HuH-7.5 (cell line): ENCODE measurements around the gene AQP12B.

Source experiments
- DNase-seq: peaks from one replicate; pipeline ENCODE4 v3.0.0; 2011; ENCODE audit warnings: low spot score

The AQP12B gene

DNA sequence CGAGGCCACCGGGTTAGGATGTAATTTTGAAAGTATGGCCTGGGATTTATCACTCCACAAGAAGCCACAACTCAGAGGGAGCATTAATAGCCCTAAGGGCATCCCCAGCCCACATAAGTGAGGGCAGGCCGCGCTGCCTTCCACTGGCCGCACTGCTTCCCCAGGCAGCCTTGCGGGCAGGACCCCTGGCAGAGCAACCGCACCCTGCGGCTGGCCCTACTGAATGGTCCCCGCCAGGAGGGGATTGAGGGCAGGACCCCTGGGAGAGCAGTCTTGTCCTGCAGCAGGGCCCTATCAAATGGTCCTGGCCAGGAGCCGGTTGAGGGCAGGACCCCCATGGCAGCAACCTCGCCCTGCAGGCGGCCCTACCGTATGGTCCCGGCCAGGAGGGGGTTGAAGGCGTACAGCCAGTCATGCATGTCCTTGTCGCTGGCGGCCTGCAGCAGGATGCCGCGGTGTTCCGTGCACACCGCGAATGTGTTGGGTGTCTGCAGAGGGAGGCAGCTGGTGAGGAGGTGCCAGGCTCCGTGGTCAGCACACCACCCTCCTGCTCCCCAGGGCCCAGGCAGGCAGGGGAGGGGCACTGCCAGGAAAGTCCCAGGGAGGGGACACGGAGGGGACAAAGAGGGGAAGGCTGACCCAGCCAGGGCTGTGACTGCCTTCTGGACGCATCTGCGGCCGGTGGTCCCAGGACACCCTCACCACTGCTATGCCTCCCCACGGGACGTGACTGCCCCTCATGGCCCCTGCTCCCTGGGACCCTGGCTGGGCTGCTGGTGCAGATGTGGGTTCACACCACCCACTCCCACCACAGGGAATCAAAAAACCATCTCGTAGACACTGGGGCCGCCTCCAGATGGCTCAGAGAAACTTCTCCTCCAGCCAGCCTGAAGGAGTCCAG, 35.2 kb upstream of the AQP12B start:
- no peak for DNase-seq

DNA sequence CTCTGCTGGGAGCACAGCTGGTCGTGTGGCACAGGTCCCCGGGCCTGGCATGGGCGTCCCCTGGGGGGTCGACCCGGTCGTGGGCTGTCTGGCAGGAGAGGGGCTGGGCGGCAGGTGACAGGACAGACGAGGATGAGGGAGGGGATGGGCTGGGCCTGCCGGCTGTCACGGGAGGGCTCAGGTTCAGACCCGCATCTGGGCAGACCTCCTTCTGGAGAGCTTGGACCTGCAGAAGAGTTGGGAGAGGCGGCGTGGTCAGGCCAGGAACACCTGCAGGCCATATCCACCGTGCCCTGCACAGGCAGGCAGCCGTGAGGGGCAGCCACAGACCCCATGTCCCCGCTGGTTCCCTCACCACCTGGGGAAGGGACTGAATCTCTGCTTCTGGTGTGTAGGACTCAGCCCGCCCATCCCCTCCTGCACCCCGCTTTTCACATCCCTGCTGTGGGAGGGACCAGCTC, 34.5 kb upstream of the AQP12B start:
- DNase-seq, result no peak

DNA sequence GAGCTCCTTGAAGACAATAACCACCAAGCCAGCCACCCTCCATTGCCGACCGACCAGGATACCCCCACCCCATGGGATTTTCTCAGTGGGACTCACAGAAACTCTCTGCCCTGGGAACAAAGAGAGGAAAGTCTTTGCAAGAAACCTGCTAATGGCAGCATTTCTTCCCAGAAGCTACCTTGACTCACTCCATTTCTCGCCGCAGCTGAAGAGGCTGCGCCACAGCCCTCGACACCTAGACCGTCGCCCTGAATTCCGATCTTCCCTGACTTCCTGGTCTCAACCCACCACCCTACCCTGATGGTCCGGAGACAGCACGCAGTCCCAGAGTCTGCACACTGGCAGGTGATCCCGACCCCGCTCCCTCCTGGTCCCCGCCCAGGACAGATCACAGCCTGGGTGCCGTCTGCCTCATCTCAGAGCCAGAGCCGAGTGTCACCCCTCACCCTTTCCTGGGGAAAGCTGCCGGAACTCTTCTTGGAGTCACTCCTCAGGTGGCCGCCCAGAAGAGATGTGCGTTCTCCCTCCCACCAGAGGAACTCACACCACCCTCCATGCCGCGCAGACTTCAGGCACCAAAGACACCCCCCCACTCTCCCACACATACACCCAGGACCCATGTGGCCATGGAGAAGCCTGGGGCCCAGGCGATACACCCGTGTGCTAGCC, 33.6 kb upstream of the AQP12B start:
- no peak for DNase-seq

DNA sequence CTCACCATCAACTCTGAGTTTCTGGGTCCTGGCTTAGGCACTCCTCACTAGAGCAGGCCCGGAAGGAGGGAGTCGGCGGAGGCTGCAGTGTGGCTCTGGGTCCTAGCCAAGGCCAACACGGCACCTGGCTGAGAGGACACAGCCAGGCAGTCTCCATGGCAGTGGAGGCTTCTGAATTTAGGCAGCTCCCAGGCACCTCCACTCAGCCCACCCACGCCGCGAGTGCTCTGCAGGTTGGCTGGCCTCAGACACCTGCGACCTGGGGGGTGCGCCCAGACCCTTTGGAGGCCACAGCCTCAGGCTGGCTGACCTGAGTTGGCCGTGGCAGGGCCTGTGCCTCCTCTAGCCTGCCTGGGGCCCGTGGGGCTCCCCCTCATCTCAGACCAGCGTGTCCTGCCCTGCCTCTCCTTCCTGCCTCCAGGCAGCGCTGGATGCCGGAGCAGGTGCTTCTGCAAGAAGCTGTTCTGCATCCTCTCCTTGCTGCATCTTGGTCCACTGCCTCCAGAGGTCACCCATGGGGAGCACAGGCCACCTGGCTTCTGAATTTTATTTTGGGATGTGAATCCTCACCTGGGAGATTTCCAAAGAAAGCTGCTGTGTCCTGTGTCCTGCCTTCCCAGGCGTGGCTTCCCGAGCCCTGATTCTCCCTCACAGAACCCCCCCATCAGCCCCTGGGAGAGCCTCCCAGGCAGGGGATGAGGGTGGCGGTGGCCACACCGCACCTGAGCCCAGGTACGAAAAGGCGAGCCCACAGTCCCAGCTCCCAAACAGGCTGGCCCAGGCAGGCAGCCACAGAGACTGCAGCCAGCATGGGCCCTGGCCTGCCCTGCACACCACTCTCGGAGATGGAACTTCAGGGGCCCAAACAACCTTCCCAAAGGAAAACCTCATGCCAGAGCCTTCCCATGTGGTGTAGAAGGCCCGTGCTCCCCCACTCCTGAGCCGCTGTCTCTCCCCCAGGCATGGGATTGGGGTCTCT, 32.4 kb upstream of the AQP12B start:
- DNase-seq, result no peak

DNA sequence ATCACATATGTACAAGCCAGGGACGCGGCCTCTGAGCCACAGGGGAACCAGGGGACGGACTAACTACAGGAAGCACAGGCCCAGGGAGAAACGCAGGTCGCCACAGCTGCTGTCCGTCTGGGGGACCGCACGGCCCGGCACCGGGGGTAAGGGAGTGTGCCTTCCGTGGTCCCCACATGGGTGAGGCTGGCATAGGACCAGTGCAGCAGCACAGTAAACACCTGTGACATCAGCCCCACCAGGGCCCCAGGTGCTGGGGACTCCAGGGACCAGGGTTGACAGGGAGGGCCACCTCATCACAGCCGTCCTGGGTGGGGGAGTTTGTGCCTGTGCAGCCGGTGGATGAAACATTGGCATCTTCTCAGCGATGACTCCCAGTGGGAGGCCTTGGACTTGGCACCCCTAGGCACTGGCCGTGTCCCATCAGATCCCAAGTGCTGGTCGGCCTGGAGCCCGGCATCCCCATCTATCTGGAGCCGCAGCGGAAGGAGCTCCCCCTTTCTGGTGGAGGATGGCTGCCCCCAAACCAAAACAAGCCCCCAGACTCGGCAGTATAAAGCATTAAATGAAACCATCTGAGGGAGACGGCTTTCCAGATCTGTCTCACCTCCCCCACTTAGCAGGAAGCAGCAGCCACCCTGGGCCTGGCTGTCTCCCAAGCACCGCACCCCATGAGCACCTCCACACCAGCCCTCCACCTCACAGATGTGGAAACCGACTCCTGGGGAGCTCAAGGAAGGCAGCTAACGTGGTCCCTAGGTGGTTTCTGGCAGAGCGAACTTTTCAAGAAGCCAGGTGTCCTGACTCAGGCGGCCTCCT, 31.5 kb upstream of the AQP12B start:
- no peak for DNase-seq

DNA sequence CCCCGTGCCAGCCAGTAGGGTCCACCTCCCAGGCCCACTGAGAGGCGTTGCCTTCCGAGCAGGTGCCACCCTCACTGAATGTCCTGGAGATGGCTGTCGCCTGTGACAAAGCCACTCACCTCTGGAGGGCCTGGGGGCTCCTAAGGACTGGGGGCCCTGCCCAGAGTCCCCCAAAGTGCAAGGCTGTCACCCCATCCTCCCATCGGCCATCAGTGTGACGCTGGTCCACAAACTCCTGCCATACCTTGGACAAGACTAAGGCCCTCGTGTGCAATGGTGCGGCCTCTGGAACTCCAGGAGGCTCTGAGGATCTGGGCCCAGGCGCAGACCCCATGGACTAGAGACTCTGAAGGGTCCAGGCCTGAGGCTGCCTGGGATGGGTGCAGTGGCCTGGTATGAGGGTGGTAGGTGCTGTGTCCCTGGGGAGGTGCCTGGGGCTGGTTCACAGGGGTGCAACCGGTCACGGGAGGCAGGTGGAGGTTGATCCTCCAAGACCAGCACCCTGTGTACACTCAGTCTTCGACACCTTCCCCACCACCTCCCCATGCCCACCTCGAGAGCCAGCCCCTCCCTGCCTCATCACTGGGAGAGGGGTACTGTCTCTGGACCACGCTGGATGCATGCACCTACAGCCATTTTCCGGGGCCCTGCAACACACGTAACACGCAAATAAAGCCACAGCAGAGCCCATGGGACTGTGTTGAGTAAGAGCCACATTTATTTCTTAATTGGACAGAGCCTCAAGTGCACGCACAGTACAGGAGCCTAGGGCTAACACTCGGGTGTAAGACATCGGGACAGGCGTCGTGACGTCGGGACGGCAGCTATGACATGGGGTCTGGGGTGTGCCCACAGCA, 30.6 kb upstream of the AQP12B start:
- no peak for DNase-seq

DNA sequence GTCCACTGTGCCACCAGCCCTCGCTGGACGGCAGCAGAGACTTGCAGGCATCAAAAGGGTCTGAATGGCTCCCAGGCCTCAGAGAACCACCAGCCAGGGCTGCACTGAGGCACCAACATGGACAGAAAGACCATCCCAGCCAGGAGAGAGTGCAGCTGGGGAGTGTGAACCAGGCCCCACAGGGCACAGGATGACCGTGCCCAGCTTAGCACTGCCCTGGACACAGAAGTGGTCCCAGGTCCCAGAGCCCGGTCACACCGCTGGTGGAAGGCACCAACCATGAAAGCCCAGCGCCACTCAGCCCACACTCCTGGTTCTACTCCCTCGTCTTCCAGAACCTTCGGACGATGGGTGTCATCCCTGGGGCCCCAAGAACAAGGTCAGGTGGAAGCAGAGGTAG, 29.4 kb upstream of the AQP12B start:
- DNase-seq, result no peak

DNA sequence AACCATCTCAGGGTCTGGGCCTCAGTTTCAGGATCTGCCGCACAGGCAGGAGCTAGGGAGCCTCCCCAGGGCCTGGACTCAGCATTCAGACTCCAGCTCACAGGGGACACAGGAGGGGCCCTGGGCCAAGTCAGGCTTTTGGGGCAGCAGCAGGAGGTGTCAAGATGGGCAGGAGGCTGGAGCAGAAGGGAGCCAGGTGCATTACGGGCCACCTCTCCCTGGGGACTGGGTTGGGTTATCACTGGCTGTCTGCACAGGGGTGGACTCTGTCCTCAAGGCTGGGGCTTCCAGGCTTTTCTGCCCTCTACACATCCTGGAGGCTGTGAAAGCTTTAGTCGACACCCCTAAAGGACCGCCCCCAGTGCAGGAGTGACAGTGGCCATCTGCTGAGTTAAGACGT, 29.0 kb upstream of the AQP12B start:
- no peak for DNase-seq

DNA sequence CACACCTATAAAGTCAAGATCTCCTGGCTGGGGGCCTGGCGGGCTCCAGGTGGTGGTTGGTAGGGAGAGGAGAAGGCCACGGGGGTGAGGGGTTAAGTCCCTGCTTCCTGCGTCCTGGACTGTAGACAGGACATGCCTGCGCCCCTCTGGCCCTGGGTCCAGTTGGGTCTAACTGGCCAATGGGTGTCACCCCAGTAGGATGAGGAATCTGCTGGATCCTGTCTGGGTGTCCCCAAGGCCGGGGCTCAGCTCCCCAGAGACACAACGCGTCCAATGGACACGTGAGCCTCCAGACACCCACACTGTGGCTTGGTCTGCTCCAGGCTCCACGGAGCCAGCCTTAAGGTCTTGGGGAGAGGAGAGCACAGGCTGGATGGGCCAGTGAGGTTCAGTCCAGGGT, 28.6 kb upstream of the AQP12B start:
- no peak for DNase-seq

DNA sequence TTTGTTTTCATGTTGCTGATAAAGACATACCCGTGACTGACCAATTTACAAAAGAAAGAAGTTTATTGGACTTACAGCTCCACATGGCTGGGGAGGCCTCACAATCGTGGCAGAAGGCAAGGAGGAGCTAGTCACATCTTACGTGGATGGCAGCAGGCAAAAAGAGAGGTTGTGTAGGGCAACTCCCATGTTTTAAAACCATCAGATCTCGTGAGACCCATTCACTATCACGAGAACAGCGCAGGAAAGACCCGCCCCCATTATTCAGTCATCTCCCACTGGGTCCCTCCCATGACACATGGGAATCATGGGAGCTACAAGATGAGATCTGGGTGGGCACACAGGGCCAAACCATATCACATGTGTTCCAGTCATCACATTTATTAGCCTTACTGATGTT, 25.8 kb upstream of the AQP12B start:
- DNase-seq, result no peak

DNA sequence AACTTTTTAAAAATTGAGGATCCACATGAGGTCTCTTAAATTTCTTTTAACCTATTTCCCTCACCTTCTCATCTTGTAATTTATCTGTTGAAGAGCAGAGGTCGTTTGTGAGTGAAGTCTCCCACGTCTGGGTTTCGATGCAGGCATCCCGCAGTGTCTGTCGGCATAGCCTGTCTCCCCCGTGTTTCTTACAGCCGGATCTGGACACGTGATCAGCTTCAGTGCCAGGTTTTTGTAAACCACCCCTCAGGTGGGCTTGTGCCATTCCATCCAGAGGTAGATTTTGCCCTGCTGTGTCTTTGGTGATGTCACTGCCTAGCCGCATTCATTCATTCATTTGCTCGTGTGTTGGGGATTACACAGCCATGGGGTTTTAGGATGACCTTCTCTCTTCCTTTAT, 25.1 kb upstream of the AQP12B start:
- no peak for DNase-seq

DNA sequence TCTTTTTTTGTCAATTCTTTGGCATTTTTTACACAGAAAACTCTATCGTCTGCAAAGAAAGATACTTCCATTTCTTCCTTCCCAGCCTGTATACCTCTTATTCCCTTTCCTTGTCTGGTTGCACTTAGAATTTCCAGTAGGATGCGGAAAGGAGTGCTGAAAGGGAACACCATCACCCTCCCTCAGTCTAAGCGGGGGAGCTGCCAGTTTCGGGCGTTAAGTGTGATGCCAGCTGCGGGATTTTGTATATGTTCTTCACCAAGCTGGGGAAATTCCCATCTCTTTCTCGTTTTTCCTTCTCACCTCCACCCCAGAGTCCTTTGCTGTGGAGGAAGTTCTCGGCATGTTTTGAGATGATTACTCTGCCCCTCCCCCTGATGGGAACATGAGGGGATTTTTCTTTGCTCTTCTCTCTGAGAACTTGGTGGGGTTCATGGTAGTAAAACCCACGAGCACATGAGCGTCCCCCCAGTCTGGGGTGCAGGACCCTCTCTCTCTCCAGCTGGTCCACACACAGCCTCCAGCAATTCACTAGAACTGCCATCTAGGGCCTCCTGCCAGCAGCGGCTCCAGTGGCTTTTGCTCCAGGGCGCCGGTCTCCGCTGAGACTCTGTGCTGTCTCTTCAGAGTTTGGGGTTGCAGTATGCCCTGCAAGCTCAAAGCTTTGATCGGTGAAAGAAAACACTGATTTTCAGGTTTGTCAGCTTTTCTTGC, 24.5 kb upstream of the AQP12B start:
- no peak for DNase-seq

DNA sequence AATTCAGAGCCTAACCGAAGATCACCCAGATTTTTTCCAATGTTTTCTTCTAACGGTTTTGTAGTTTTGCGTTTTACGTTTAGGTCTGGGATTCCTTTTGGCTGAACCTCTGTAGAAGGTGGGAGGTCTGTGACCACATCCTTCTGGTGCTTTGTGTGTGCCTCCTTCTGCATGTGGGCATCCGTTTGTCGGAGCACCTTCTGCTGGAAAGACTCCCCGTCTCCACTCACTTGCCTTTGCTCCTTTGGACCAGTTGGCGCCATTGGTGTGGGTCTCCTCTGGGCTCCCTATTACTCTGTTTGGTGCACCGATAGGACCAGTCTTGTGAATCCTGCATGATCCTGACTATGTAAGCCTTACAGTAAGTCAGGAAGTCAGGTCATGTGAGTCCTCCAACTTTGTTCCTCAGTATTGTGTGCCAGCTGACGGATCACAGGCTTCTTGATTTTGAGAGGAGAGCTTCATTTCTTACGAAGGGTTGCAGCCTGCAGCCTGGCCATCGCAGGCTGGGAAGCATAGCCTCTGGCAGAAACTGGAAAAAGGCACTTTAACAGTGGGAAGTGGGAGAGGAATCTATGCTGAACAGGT, 22.6 kb upstream of the AQP12B start:
- DNase-seq, result no peak

DNA sequence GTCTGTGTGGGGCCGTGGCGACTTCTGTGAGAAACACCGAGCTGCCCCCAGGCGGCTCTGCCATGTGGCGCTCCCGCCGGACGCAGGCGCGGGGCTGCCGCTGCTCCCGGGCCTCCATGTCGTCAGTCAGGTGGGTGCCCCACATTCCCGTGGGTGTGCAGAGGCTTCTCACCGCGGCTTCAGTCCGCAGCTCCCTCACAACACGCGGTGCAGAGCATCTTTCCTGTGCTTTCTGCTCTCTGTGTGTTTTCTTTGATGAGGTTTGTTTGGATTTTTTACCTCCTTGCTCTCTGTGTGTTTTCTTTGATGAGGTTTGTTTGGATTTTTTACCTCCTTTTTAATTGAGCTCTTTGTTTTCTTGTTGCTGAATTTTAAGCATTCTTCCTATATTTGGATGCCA, 22.0 kb upstream of the AQP12B start:
- no peak for DNase-seq

DNA sequence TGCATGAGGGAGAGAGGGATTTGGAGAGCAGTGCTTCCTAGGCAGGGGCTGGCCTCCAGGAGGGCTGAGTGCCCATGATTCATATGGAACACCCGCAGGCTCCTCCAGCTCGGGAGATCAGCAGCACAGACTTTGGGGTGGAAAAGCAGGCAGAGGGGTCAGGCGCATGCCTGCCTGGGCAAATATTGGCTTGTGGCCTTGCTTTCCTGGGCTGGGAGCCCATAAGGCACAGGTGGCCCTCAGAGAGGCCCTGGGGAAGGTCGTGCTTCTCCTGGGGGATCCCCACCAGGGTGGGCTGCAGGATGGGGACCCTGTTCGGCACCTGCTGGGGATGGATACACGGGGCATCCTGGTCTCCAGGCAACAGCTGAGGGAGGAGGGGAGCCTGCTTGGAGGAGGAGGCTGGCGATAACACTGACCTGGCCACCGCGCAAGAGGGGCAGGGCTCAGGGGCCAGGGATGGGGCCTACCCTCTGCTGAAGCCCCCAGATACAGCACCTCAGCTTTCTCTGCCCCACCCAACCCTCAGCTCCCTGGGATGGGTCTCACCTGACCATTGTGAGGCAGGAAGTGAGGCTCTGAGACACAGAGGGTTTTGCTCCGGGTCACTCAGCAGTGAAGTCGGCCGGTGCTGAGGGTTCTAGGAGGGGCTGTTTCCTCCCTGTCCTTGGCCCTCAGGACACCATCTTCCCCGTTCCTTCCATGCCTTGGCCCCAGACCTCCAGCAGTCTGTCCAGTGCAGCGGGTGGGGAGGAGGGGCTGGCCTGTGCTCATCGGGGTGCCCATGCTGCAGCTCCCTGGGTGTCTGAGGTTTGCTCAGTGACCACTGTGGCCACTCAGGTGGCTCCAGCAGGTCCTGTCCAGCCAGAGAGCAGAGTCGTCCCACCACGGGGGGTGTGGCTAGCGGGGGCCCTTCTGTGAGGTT, 21.0 kb upstream of the AQP12B start:
- no peak for DNase-seq

DNA sequence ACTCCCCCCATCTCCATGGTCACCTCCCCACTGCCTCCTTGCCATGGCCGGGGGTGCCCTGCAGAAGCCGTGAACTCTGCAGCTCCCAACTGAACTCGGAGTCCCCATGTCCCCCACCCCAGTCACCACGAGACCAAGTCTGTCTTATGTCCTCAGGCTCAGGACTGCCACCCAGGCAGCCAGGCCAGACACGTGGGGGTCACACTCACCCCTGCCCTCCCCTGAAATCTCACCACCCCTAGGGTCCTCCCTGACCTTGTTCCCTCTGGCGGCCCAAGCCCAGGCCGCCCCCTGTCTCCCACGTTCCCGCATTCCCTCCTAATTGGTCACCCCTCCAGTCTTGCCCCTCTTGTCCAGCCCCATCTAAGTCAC, 19.9 kb upstream of the AQP12B start:
- no peak for DNase-seq

DNA sequence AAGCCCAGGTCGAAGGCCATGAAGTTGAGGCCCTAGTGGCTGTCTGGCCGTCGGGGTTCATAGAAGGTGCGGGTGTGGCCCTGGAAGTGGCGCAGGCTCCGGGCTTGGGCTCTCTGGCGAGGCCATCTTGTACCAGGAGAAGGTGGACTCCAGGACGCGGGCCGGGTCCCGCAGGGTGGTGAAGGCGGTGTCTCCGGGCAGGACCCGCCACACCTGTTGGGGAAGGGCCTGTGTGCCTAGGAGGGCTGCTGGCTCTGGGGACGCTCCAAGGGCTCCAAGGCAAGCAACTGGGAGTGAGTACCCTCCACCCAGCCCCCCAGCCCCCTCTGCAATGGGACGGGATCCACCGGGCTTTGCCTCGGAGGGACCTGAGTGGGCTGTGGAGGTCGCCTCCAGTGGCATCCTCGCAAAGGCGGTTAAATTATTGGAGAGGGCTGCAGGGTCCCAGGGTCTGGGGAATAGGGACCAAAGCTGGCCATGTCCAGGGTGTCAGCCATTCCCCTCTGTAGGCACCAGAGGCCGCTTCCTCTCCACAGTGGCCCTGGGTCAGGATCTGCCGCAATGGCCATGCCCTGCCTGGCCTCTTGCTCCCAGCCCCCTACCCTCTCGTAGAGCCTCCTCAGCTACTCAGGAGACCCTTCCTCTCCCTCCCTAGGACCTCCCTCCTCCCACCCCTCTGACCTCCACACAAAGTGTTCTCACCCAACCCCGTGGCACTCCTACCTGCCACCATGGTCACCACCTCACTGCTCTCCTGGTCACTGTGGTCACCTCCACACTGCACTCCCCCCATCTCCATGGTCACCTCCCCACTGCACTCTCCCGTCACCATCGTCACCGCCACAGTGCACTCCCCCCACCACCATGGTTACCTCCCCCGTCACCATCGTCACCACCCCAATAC, 19.3 kb upstream of the AQP12B start:
- DNase-seq, result no peak
